ENCODE measurements around the gene PLXNC1. TPM values are rescaled to one million over a fixed set of nuclear protein-coding genes. Genes with fewer than 3 reads are reported as not detected.
A peak's percentile ranks its signal among the peaks of the same experiment; 100 is the strongest.

PLXNC1 gene
- polyA plus RNA-seq, 3 donors from 2014 or later = 2.3 to 3.3 (median 2.5) TPM

GRCh38 chr12:94240171-94240570, 91.8 kb downstream of the PLXNC1 start:
- DNase-seq = no peak
- Mint-ChIP-seq H3K4me3 (no peak overlapping the region), H3K9me3 (no peaks in the 10 kb centered on the region), H3K27ac (peak overlapping the region in 1 of 6 donors; percentile 19), H3K27me3 (ENCODE audit: low read depth in 3 of 3) (peaks cover 0 to 4% (median 0%) of the 10 kb centered on the region in 3 donors), H3K36me3 (peaks cover 25 to 55% (median 30%) of the 10 kb centered on the region in 3 donors), H3K4me1 (peaks cover 24 to 48% of the 10 kb centered on the region in 2 donors)

DNA sequence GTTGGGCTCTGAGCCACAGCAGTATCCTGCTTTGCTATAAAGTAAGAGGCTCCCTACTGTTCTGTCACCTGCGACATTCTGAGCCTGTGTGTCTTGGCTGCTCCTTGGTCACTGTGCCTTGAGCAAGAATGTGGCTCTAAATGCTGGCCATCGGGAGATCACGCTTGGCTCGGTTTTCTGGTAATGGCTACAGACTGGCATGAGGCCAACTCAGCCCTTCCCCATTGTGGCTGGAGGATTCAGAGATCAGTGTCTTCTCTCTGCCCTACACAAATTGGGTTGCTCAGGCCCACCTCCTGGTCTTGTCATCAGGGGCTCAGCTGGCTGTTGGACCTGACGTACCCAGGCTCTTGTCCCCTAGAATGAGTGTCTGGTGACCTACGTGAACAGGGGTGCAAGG, 94.5 kb downstream of the PLXNC1 start:
- Mint-ChIP-seq H3K4me3 (peak overlapping the region in 2 of 5 donors; percentile 14 to 40), H3K36me3 (peaks cover 21 to 37% (median 33%) of the 10 kb centered on the region in 3 donors), H3K4me1 (peaks cover 45 to 64% of the 10 kb centered on the region in 2 donors), H3K27ac (peak overlapping the region in 2 of 6 donors; percentile 25 to 96), H3K27me3 (ENCODE audit: low read depth in 3 of 3) (peaks cover 0 to 4% (median 2%) of the 10 kb centered on the region in 3 donors), H3K9me3 (no peaks in the 10 kb centered on the region)
- no peak for DNase-seq

DNA sequence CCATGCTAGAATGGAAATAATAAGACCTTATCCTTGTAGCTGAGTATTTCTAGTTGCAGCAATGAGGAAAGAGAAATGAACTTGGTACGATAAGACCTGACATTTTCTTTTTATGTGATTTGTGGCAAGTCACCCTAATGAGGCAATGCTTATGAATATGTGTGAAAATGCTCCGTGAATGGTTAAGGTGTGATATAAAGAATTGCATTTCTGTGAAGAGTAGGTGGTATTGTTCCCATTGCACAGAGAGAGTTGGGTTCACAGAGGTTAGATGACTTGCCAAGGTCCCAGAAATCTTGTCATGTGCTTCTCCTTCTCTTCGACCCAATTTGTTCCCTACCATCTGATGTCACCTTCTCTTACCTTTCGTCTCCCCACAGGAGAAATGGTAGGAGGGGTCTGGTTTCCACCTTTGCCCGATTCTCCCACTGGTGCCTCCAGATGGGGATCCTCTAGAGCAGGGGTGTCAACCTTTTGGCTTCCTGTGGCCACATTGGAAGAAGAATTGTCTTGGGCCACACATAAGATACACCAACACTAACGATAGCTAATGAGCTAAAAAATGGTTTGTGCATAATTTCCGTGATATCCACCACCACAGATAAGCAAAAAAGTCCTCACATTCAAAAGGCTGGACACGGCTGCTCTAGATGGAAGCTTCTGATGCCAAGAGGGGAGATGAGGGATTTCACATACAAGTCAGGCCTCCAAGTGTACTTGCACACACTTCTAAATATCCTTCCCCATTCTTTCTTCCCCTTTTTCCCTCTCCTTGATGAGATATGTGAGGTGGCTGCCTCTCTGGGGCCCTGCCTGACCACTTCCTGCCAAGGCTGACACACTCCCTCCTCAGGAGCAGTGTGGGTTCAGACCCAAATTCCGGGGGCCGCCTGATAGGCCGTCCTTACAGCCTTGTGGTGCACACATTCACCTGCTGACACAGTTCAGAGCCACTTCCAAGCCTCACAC, 96.1 kb downstream of the PLXNC1 start:
- peak; percentile 74 to 76 (median 75) for DNase-seq
- Mint-ChIP-seq H3K9me3 (no peaks in the 10 kb centered on the region), H3K36me3 (peaks cover 22 to 41% (median 36%) of the 10 kb centered on the region in 3 donors), H3K4me1 (peaks cover 45 to 65% of the 10 kb centered on the region in 2 donors), H3K4me3 (peak overlapping the region; percentile 73 to 83 (median 79)), H3K27ac (peak overlapping the region; percentile 92 to 96 (median 93)), H3K27me3 (ENCODE audit: low read depth in 3 of 3) (peaks cover 0 to 4% (median 2%) of the 10 kb centered on the region in 3 donors)

DNA sequence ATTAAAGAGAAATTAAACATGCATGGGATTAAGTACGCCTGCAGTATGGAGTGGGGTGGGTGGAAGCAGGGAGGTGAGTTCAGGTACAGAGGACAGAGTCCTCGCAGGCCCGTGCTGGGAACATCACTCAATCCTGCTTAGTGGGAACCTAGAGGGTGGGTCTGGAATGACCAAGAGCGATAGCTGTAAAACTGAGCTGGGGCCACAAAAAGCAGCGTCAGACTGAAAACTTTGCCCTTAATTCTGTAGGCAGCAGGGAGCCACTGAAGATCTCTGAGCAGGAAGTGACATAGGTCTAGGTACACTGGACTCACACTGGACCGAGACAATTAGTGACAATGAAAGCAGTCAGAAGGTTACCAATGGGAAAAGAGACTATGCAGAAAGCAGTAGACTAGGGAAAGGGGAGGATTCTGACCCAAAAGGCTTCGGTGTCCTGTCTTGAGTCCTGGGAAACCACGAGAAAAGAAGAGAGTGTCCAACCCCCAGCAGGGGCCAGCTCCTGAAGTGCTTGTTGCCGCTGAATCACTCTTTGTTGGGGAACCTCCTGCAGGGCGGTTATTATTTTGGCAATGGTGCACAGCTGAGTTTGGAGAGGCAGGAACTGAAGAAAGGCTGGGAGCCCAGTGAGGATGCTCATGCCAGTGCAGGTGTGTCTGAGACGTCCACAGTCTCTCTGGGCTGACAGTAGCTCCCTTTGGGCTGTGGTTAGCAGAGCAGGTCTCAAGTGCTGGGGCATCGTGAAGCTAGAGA, 97.4 kb downstream of the PLXNC1 start:
- peak overlapping the region; percentile 92 to 96 (median 93) for H3K27ac Mint-ChIP-seq

DNA sequence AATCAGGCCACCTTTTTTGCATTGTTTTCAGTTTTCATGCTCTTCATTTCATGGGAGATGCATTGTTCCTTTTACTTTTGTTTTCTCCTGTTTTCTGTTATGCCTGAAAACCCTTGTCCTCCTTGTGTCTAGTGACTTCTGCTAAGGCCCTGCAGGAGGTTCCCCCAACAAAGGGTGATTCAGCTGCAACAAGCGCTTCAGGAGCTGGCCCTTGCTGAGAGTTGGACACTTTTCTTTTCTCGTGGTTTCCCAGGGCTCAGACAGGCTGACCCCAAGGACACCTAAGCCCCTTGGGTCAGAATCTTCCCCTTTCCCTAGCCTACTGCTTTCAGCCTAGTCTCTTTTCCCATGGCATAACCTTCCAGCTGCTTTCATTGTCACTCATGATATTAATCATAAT, 98.9 kb downstream of the PLXNC1 start:
- peak overlapping the region in 2 of 5 donors; percentile 25 to 61 for H3K4me3 Mint-ChIP-seq
- DNase-seq = no peak
- H3K4me1 Mint-ChIP-seq = peaks cover 45 to 58% of the 10 kb centered on the region in 2 donors
- peaks cover 7 to 25% (median 20%) of the 10 kb centered on the region in 3 donors for H3K36me3 Mint-ChIP-seq
- H3K27ac Mint-ChIP-seq = peak overlapping the region in 4 of 6 donors; percentile 2 to 80 (median 65)
- no peaks in the 10 kb centered on the region for H3K9me3 Mint-ChIP-seq
- H3K27me3 Mint-ChIP-seq (ENCODE audit: low read depth in 3 of 3) = peaks cover 0 to 4% (median 2%) of the 10 kb centered on the region in 3 donors

More for the DNA sequence above, 97.4 kb downstream of the PLXNC1 start:
- peaks cover 45 to 59% of the 10 kb centered on the region in 2 donors for H3K4me1 Mint-ChIP-seq
- H3K4me3 Mint-ChIP-seq = peak overlapping the region; percentile 73 to 83 (median 79)
- H3K9me3 Mint-ChIP-seq = no peaks in the 10 kb centered on the region
- H3K27me3 Mint-ChIP-seq (ENCODE audit: low read depth in 3 of 3) = peaks cover 0 to 4% (median 2%) of the 10 kb centered on the region in 3 donors
- DNase-seq = no peak
- peaks cover 12 to 30% (median 30%) of the 10 kb centered on the region in 3 donors for H3K36me3 Mint-ChIP-seq

DNA sequence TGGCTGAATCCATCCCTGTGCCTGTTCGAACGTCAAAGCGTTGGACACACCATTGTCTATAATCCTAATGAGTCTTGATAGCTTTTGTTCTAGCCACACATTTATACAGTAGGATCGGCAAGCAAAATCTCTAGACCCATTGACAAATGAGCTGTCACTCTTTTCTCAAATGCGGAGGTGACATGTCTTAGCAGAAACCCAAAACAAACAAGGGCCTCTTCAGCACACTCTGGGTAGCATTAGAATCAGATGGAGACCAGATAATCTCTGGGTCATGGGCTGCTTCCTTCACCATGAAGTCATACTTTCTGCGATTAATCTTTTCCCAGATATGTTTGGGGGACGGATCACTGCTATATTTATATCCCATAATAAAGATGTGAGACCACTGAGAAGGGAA, 100.2 kb downstream of the PLXNC1 start:
- H3K36me3 Mint-ChIP-seq = peaks cover 16 to 32% (median 26%) of the 10 kb centered on the region in 3 donors
- no peaks in the 10 kb centered on the region for H3K9me3 Mint-ChIP-seq
- H3K27me3 Mint-ChIP-seq (ENCODE audit: low read depth in 3 of 3) = peaks cover 0 to 4% (median 2%) of the 10 kb centered on the region in 3 donors
- H3K4me3 Mint-ChIP-seq = no peak overlapping the region
- DNase-seq = no peak
- no peak overlapping the region for H3K27ac Mint-ChIP-seq
- peaks cover 37 to 44% of the 10 kb centered on the region in 2 donors for H3K4me1 Mint-ChIP-seq

GRCh38 chr12:94250130-94250529, 101.8 kb downstream of the PLXNC1 start:
- Mint-ChIP-seq H3K27me3 (ENCODE audit: low read depth in 3 of 3) (peaks cover 0 to 2% (median 0%) of the 10 kb centered on the region in 3 donors), H3K4me1 (peaks cover 22 to 29% of the 10 kb centered on the region in 2 donors), H3K4me3 (no peak overlapping the region), H3K9me3 (no peaks in the 10 kb centered on the region), H3K27ac (peak overlapping the region in 2 of 6 donors; percentile 36 to 71), H3K36me3 (peaks cover 26 to 40% (median 38%) of the 10 kb centered on the region in 3 donors)
- DNase-seq = no peak

GRCh38 chr12:94254270-94254669, 105.9 kb downstream of the PLXNC1 start:
- Mint-ChIP-seq H3K36me3 (peaks cover 35 to 47% (median 43%) of the 10 kb centered on the region in 3 donors), H3K4me1 (no peaks in the 10 kb centered on the region), H3K27me3 (ENCODE audit: low read depth in 3 of 3) (peaks cover 0 to 2% (median 0%) of the 10 kb centered on the region in 3 donors), H3K9me3 (no peaks in the 10 kb centered on the region), H3K4me3 (no peak overlapping the region), H3K27ac (no peak overlapping the region)
- DNase-seq = no peak

DNA sequence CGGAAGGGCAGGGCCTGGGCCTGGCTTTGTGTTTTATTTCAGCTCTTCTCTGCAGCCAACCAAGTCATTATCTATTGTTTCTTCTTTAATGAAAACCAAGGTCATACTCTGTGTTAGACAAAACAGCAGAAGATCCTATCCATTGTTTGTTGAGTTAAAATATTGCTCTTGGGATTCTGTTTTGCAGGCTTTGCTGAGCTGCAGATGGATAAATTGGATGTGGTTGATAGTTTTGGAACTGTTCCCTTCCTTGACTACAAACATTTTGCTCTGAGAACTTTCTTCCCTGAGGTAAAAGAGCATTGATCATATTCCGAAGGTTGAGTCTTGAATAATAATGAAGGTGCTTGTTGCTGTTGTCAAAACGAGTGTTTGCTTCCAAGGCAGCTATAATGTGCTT, 106.6 kb downstream of the PLXNC1 start:
- Mint-ChIP-seq H3K4me1 (no peaks in the 10 kb centered on the region), H3K36me3 (peaks cover 35 to 48% (median 40%) of the 10 kb centered on the region in 3 donors), H3K4me3 (no peak overlapping the region), H3K9me3 (no peaks in the 10 kb centered on the region), H3K27me3 (ENCODE audit: low read depth in 3 of 3) (peaks cover 0 to 2% (median 0%) of the 10 kb centered on the region in 3 donors), H3K27ac (peak overlapping the region in 1 of 6 donors; percentile 73)
- no peak for DNase-seq

DNA sequence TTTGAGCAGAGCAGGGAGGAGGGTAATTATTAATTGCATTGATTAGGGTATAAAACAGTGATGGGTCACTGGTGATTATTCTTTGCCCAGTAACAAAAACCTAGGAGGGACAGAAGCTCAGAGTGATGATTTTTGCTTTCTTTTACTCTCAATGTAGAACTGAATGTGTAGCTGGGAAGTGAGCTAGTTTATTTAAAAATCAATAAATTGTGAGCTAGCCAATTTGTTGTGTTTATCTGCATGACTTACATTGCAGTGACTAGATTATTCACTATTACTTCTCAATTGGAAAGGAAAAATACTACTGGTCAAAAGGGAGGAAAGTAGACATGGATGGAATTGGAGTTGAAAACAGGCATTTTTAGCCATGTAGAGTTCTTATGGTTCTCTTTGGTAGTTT, 107.1 kb downstream of the PLXNC1 start:
- Mint-ChIP-seq H3K9me3 (no peaks in the 10 kb centered on the region), H3K27ac (peak overlapping the region in 1 of 6 donors; percentile 73), H3K36me3 (peaks cover 35 to 48% (median 40%) of the 10 kb centered on the region in 3 donors), H3K4me3 (no peak overlapping the region), H3K27me3 (ENCODE audit: low read depth in 3 of 3) (peaks cover 0 to 2% (median 0%) of the 10 kb centered on the region in 3 donors), H3K4me1 (no peaks in the 10 kb centered on the region)
- DNase-seq = no peak

DNA sequence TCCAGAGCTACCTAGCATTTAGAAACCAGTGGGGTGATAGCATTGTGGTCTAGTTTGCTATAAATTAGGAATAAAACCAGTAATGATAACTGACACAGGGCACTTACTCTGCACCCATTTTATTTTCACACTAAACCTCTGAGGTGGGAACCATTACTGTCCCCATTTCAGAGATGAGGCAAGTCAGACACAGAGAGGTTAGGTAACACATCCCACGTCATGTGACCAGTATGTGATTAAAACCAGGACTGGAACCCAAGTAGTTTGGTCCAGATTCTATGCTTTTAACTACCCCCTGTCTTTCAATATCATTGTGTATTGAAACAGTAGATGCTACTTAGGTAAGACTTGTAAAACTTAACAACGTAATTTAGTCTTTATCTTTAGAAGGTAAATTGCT, 110.2 kb downstream of the PLXNC1 start:
- peaks cover 26 to 33% (median 33%) of the 10 kb centered on the region in 3 donors for H3K36me3 Mint-ChIP-seq
- no peak overlapping the region for H3K27ac Mint-ChIP-seq
- H3K4me3 Mint-ChIP-seq = no peak overlapping the region
- DNase-seq = no peak
- peaks cover 22 to 30% of the 10 kb centered on the region in 2 donors for H3K4me1 Mint-ChIP-seq
- peaks cover 3 to 9% (median 6%) of the 10 kb centered on the region in 3 donors for H3K27me3 Mint-ChIP-seq (ENCODE audit: low read depth in 3 of 3)
- no peaks in the 10 kb centered on the region for H3K9me3 Mint-ChIP-seq

DNA sequence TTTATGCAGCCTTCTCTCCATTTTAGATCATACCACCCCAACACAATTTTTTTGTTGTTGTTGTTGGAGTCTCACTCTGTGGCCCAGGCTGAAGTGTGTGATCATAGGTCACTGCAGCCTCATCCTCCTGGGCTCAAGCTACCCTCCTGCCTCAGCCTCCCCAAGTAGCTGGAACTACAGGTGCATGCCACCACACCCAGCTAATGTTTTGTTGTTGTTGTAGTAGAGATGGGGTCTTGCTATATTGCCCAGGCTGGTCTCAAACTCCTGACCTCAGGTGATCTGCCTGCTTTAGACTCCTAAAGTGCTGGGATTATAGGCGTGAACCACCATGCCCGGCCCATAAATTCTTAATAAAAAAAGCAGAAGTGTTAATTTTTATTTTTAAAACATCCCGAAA, 111.6 kb downstream of the PLXNC1 start:
- peaks cover 35 to 43% of the 10 kb centered on the region in 2 donors for H3K4me1 Mint-ChIP-seq
- H3K9me3 Mint-ChIP-seq = no peaks in the 10 kb centered on the region
- peak overlapping the region in 1 of 6 donors; percentile 19 for H3K27ac Mint-ChIP-seq
- no peak overlapping the region for H3K4me3 Mint-ChIP-seq
- DNase-seq = no peak
- H3K27me3 Mint-ChIP-seq (ENCODE audit: low read depth in 3 of 3) = peaks cover 3 to 11% (median 6%) of the 10 kb centered on the region in 3 donors
- H3K36me3 Mint-ChIP-seq = peaks cover 17 to 26% (median 26%) of the 10 kb centered on the region in 3 donors

GRCh38 chr12:94260717-94261116, 112.3 kb downstream of the PLXNC1 start:
- Mint-ChIP-seq H3K9me3 (no peaks in the 10 kb centered on the region), H3K4me3 (peak overlapping the region in 3 of 5 donors; percentile 9 to 30 (median 27)), H3K4me1 (peaks cover 38 to 47% of the 10 kb centered on the region in 2 donors), H3K36me3 (peaks cover 17 to 20% (median 20%) of the 10 kb centered on the region in 3 donors), H3K27me3 (ENCODE audit: low read depth in 3 of 3) (peaks cover 3 to 11% (median 6%) of the 10 kb centered on the region in 3 donors), H3K27ac (no peak overlapping the region)
- no peak for DNase-seq

Data from immature natural killer cell (primary cell).